GM19240 (cell line): ENCODE results near the gene SELENOF.
A peak's percentile ranks its signal among the peaks of the same experiment; 100 is the strongest.
"Not testable (repeated sequence)": the region's sequence is repeated elsewhere in the genome, so short reads cannot be mapped to it uniquely, and the experiment has no call there.

Experiments used
- DNase-seq: peaks from one replicate; pipeline ENCODE4 v3.0.0; 2011; ENCODE audit warnings: low spot score; ENCODE audit not compliant: insufficient read length

Gene SELENOF

GRCh38 chr1:86860020-86860419, 53.9 kb downstream of the SELENOF start:
- DNase-seq: no peak

- DNase-seq: no peak
Observed at GRCh38 chr1:86858524-86859261, 55.2 kb downstream of the SELENOF start.

GRCh38 chr1:86856196-86856595, 57.7 kb downstream of the SELENOF start:
- no peak for DNase-seq

GRCh38 chr1:86854352-86854751, 59.6 kb downstream of the SELENOF start:
- DNase-seq: no peak

GRCh38 chr1:86852782-86853408, 61.0 kb downstream of the SELENOF start:
- no peak for DNase-seq

GRCh38 chr1:86852289-86852688, 61.6 kb downstream of the SELENOF start:
- no peak for DNase-seq

- no peak for DNase-seq
Observed at GRCh38 chr1:86849756-86850155, 64.2 kb downstream of the SELENOF start.

- no peak for DNase-seq
Observed at GRCh38 chr1:86848654-86849053, 65.3 kb downstream of the SELENOF start.

GRCh38 chr1:86846164-86846647, 67.7 kb downstream of the SELENOF start:
- DNase-seq: no peak

- no peak for DNase-seq
Observed at GRCh38 chr1:86845514-86845913, 68.4 kb downstream of the SELENOF start.

GRCh38 chr1:86841116-86841515, 72.8 kb downstream of the SELENOF start:
- DNase-seq: no peak

- peak; percentile 63 for DNase-seq
Observed at GRCh38 chr1:86833461-86834215, 80.3 kb downstream of the SELENOF start.

GRCh38 chr1:86832433-86832832, 81.5 kb downstream of the SELENOF start:
- no peak for DNase-seq

GRCh38 chr1:86829321-86829720, 84.6 kb downstream of the SELENOF start:
- DNase-seq: no peak

GRCh38 chr1:86828024-86828423, 85.9 kb downstream of the SELENOF start:
- DNase-seq: no peak

GRCh38 chr1:86826856-86827255, 87.1 kb downstream of the SELENOF start:
- no peak for DNase-seq

GRCh38 chr1:86825319-86825718, 88.6 kb downstream of the SELENOF start:
- DNase-seq: no peak

- no peak for DNase-seq
Observed at GRCh38 chr1:86823821-86824500, 90.0 kb downstream of the SELENOF start.

GRCh38 chr1:86823386-86823785, 90.5 kb downstream of the SELENOF start:
- no peak for DNase-seq

- no peak for DNase-seq
Observed at GRCh38 chr1:86822459-86822858, 91.5 kb downstream of the SELENOF start.

GRCh38 chr1:86821956-86822355, 92.0 kb downstream of the SELENOF start:
- DNase-seq: no peak

GRCh38 chr1:86819970-86820369, 94.0 kb downstream of the SELENOF start:
- not testable (repeated sequence) for DNase-seq
